Inflammatory macrophage (primary cell): ENCODE results near the gene LRRC41.
A peak's percentile ranks its signal among the peaks of the same experiment; 100 is the strongest.
"Not testable (repeated sequence)": the region's sequence is repeated elsewhere in the genome, so short reads cannot be mapped to it uniquely, and the experiment has no call there.

Experiments used
- DNase-seq, 2 donors: peaks; one replicate each; pipeline ENCODE4 v3.0.0-alpha.2; 2020 to 2022

LRRC41 gene

GRCh38 chr1:46241733-46242132 is 61.7 kb downstream of the LRRC41 start:
- DNase-seq = not testable (repeated sequence)

GRCh38 chr1:46238865-46239264 is 64.6 kb downstream of the LRRC41 start:
- DNase-seq = peak; percentile 39 to 75

- DNase-seq = no peak
Measured at GRCh38 chr1:46236882-46237281, 66.5 kb downstream of the LRRC41 start.

- not testable (repeated sequence) for DNase-seq
Measured at GRCh38 chr1:46231231-46231630, 72.2 kb downstream of the LRRC41 start.
